ENCODE data around the gene NOP9. TPM values are rescaled to one million over a fixed set of nuclear protein-coding genes. Genes with fewer than 3 reads are reported as not detected.

The NOP9 gene
- total RNA-seq, 4 donors from 2014 or later, result 18.8 to 20.9 (median 19.3) TPM

- DNase-seq, result no peak
- H3K4me3 ChIP-seq, result no peak overlapping the region
- in situ Hi-C loops (cut with MboI; ENCODE audit: low pct_ligation_motif_present in 1 of 4, low pct_unique_long_range_greater_than_20kb in 1 of 4, low sequenced_read_pairs in 3 of 4), result loop anchor here in 1 of 4 donors (25.0 kb wide), 1 partner anchor 93 kb away; the partner anchor contains the start of genes CBLN3, KHNYN and SDR39U1
- H3K36me3 ChIP-seq, result no peaks in the 10 kb centered on the region
- no peak overlapping the region for H3K27ac ChIP-seq
- no peaks in the 10 kb centered on the region for H3K9me3 ChIP-seq
- no peaks in the 10 kb centered on the region for H3K27me3 ChIP-seq
- WGBS, 2 donors (ENCODE audit: low coverage in 1 of 2), result 67 to 69% methylated on average over 3 to 7 of the region's 7 CpGs
- TF ChIP-seq CTCF (IDR thresholded peaks at IDR 0.05), result no peak
- no peak for TF ChIP-seq POLR2A (IDR thresholded peaks at IDR 0.05)
- TF ChIP-seq EP300 (IDR thresholded peaks at IDR 0.05; ENCODE audit: low read depth), result no peak
- TF ChIP-seq POLR2AphosphoS5 (IDR thresholded peaks at IDR 0.05), result no peak
- intact Hi-C loops (cut with DNase I; ENCODE audit: low total_unique reads), result no loop called here
- peaks cover 0 to 6% (median 1%) of the 10 kb centered on the region in 4 donors for H3K4me1 ChIP-seq
Measured at GRCh38 chr14:24343795-24344660, 44.4 kb downstream of the NOP9 start.

- 15% methylated on average over 1 of the region's 1 CpG; no CpG with 5 or more reads in 1 of the 2 donors for WGBS, 2 donors (ENCODE audit: low coverage in 1 of 2)
- Histone ChIP-seq H3K36me3 (no peaks in the 10 kb centered on the region), H3K9me3 (no peaks in the 10 kb centered on the region), H3K4me3 (no peak overlapping the region), H3K27ac (no peak overlapping the region), H3K4me1 (peaks cover 0 to 6% (median 0%) of the 10 kb centered on the region in 4 donors), H3K27me3 (peaks cover 4% of the 10 kb centered on the region)
- no peak for DNase-seq
- intact Hi-C loops (cut with DNase I; ENCODE audit: low total_unique reads) (no loop called here), in situ Hi-C loops (cut with MboI; ENCODE audit: low pct_ligation_motif_present in 1 of 4, low pct_unique_long_range_greater_than_20kb in 1 of 4, low sequenced_read_pairs in 3 of 4) (loop anchor here in 1 of 4 donors (25.0 kb wide), 1 partner anchor 90 kb away; the partner anchor contains the start of genes CBLN3, KHNYN and SDR39U1)
- TF ChIP-seq POLR2A (IDR thresholded peaks at IDR 0.05) (no peak), POLR2AphosphoS5 (IDR thresholded peaks at IDR 0.05) (no peak), CTCF (IDR thresholded peaks at IDR 0.05) (no peak), EP300 (IDR thresholded peaks at IDR 0.05; ENCODE audit: low read depth) (no peak)
Measured at GRCh38 chr14:24347134-24347533, 47.5 kb downstream of the NOP9 start.

- no peaks in the 10 kb centered on the region for H3K9me3 ChIP-seq
- peaks cover 4% of the 10 kb centered on the region for H3K27me3 ChIP-seq
- peaks cover 0 to 8% (median 0%) of the 10 kb centered on the region in 4 donors for H3K4me1 ChIP-seq
- intact Hi-C loops (cut with DNase I; ENCODE audit: low total_unique reads), result no loop called here
- in situ Hi-C loops (cut with MboI; ENCODE audit: low pct_ligation_motif_present in 1 of 4, low pct_unique_long_range_greater_than_20kb in 1 of 4, low sequenced_read_pairs in 3 of 4), result loop anchor here in 1 of 4 donors (25.0 kb wide), 1 partner anchor 89 kb away; the partner anchor contains the start of genes CBLN3, KHNYN and SDR39U1
- H3K27ac ChIP-seq, result no peak overlapping the region
- no peak for TF ChIP-seq EP300 (IDR thresholded peaks at IDR 0.05; ENCODE audit: low read depth)
- no peak for TF ChIP-seq POLR2AphosphoS5 (IDR thresholded peaks at IDR 0.05)
- TF ChIP-seq CTCF (IDR thresholded peaks at IDR 0.05), result no peak
- TF ChIP-seq POLR2A (IDR thresholded peaks at IDR 0.05), result no peak
- no peak for DNase-seq
- no peak overlapping the region for H3K4me3 ChIP-seq
- H3K36me3 ChIP-seq, result no peaks in the 10 kb centered on the region
- 90 to 96% methylated on average over 2 of the region's 2 CpGs for WGBS, 2 donors (ENCODE audit: low coverage in 1 of 2)
Measured at GRCh38 chr14:24348186-24348585, 48.5 kb downstream of the NOP9 start.

- intact Hi-C loops (cut with DNase I; ENCODE audit: low total_unique reads), result no loop called here
- Histone ChIP-seq H3K36me3 (no peaks in the 10 kb centered on the region), H3K4me3 (no peak overlapping the region), H3K27me3 (peaks cover 4% of the 10 kb centered on the region), H3K4me1 (peaks cover 0 to 15% (median 0%) of the 10 kb centered on the region in 4 donors), H3K9me3 (no peaks in the 10 kb centered on the region), H3K27ac (no peak overlapping the region)
- in situ Hi-C loops (cut with MboI; ENCODE audit: low pct_ligation_motif_present in 1 of 4, low pct_unique_long_range_greater_than_20kb in 1 of 4, low sequenced_read_pairs in 3 of 4), result loop anchor here in 1 of 4 donors (25.0 kb wide), 1 partner anchor 88 kb away; the partner anchor contains the start of genes CBLN3, KHNYN and SDR39U1
- TF ChIP-seq POLR2AphosphoS5 (IDR thresholded peaks at IDR 0.05), result no peak
- no peak for TF ChIP-seq CTCF (IDR thresholded peaks at IDR 0.05)
- no peak for TF ChIP-seq EP300 (IDR thresholded peaks at IDR 0.05; ENCODE audit: low read depth)
- WGBS, 2 donors (ENCODE audit: low coverage in 1 of 2), result 79 to 84% methylated on average over 5 of the region's 5 CpGs
- DNase-seq, result no peak
Measured at GRCh38 chr14:24349742-24350141, 50.1 kb downstream of the NOP9 start.

All from transverse colon (tissue), 4 donors.